Measurements from ENCODE around the gene KIAA1671. TPM values are rescaled to one million over a fixed set of nuclear protein-coding genes. Genes with fewer than 3 reads are reported as not detected.
A peak's percentile ranks its signal among the peaks of the same experiment; 100 is the strongest.

Gene KIAA1671
- total and polyA plus RNA-seq, 10 donors, result 0.72 to 11.9 (median 8.2) TPM

DNA sequence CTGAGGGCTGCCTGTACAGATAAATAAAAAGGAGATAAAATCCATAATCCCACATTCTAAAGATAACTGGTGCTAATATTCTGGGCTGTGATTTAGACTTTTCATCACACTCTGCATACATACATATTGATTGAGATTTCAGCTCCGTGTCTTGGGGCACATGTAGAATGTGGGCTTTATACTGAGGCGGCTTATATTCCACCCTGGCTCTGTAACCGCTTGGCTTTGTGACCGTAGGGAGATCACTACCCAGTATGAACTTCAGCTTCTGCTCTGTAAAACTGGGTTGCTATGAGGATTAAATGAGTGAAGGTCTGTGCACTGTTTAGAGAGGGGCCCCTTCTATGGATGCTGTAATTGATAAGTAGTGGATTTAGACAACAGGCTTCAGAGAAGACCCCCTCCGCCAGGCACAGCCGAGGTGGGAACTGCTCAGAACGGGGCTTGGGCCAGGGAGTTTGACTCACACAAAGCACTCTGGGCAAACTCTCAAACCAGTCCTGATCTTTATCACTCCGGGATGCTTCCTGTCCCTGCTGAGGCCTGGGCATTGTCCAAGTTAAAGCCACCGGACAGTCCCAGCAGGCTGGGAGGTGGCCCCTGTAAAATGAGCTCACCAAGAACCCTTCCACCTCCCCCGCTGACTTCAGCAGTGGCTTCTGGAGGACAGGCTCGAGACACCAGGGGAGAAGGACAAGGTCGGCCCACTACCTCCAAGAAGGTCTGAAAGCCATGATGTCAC, 17.2 kb downstream of the KIAA1671 start:
- intact Hi-C loops (cut with DNase I; ENCODE audit: low total_unique reads), result no loop called here
- Histone ChIP-seq H3K4me3 (no peak overlapping the region), H3K9me3 (no peaks in the 10 kb centered on the region), H3K27me3 (replicated peaks in 1 of 7) (no peaks in the 10 kb centered on the region), H3K4me1 (peaks cover 0 to 42% (median 16%) of the 10 kb centered on the region in 6 donors), H3K36me3 (no peaks in the 10 kb centered on the region), H3K27ac (peak overlapping the region in 7 of 8 donors; percentile 5 to 51 (median 39))
- DNase-seq, result no peak
- 45 to 65% (median 59%) methylated on average over 11 to 12 of the region's 12 CpGs for WGBS, 5 donors
- peak in 2 of 3 donors; percentile 39 to 50 for TF ChIP-seq POLR2AphosphoS5 (IDR thresholded peaks at IDR 0.05)
- no peak for TF ChIP-seq POLR2A (IDR thresholded peaks at IDR 0.05)

GRCh38 chr22:24972369-24972768, 19.9 kb downstream of the KIAA1671 start:
- Histone ChIP-seq H3K9me3 (no peaks in the 10 kb centered on the region), H3K36me3 (no peaks in the 10 kb centered on the region), H3K27me3 (replicated peaks in 1 of 7) (no peaks in the 10 kb centered on the region), H3K27ac (no peak overlapping the region), H3K4me3 (no peak overlapping the region), H3K4me1 (peaks cover 0 to 45% (median 13%) of the 10 kb centered on the region in 6 donors)
- intact Hi-C loops (cut with DNase I; ENCODE audit: low total_unique reads), result no loop called here
- DNase-seq, result no peak
- 78 to 95% (median 94%) methylated on average over 2 of the region's 2 CpGs for WGBS, 5 donors
- TF ChIP-seq POLR2A (IDR thresholded peaks at IDR 0.05) (no peak), POLR2AphosphoS5 (IDR thresholded peaks at IDR 0.05) (no peak)
- TF ChIP-seq, protein P1, sequence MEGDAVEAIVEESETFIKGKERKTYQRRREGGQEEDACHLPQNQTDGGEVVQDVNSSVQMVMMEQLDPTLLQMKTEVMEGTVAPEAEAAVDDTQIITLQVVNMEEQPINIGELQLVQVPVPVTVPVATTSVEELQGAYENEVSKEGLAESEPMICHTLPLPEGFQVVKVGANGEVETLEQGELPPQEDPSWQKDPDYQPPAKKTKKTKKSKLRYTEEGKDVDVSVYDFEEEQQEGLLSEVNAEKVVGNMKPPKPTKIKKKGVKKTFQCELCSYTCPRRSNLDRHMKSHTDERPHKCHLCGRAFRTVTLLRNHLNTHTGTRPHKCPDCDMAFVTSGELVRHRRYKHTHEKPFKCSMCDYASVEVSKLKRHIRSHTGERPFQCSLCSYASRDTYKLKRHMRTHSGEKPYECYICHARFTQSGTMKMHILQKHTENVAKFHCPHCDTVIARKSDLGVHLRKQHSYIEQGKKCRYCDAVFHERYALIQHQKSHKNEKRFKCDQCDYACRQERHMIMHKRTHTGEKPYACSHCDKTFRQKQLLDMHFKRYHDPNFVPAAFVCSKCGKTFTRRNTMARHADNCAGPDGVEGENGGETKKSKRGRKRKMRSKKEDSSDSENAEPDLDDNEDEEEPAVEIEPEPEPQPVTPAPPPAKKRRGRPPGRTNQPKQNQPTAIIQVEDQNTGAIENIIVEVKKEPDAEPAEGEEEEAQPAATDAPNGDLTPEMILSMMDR (IDR thresholded peaks at IDR 0.05 in 8 of 11, conservative IDR thresholded peaks at IDR 0.05 in 3 of 11), result no peak

DNA sequence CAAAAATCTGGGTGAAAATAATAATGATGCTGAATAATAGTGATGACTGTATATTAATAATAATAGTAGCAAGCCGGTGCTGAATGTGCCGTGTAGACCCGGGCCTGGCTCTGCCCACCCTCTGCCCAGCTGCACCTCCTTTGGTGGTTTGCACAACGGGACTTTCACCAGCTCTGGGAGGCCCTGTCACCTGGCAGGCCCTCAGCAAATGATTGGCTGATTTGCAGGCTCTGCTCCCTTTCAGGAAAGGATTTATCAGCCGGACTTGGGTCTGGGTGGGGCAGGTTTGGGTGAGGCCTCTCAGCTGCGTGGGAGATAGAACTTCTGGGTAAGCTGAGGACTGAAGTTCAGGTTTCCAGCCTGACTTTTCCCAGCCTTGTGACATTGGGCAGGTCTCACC, 21.4 kb downstream of the KIAA1671 start:
- TF ChIP-seq POLR2A (IDR thresholded peaks at IDR 0.05) (no peak), POLR2AphosphoS5 (IDR thresholded peaks at IDR 0.05) (no peak)
- TF ChIP-seq, protein P1 (IDR thresholded peaks at IDR 0.05 in 8 of 11, conservative IDR thresholded peaks at IDR 0.05 in 3 of 11), result no peak
- no peak for DNase-seq
- WGBS, 5 donors, result 77 to 88% (median 85%) methylated on average over 4 to 6 of the region's 6 CpGs

GRCh38 chr22:24975125-24975640, 22.7 kb downstream of the KIAA1671 start:
- TF ChIP-seq POLR2A (IDR thresholded peaks at IDR 0.05) (no peak), POLR2AphosphoS5 (IDR thresholded peaks at IDR 0.05) (no peak)
- TF ChIP-seq, protein P1 (IDR thresholded peaks at IDR 0.05 in 8 of 11, conservative IDR thresholded peaks at IDR 0.05 in 3 of 11), result no peak
- intact Hi-C loops (cut with DNase I; ENCODE audit: low total_unique reads), result no loop called here
- Histone ChIP-seq H3K27ac (no peak overlapping the region), H3K36me3 (no peaks in the 10 kb centered on the region), H3K4me3 (no peak overlapping the region), H3K9me3 (no peaks in the 10 kb centered on the region), H3K4me1 (peaks cover 0 to 36% (median 10%) of the 10 kb centered on the region in 6 donors), H3K27me3 (replicated peaks in 1 of 7) (no peaks in the 10 kb centered on the region)
- DNase-seq, result no peak
- 77 to 83% (median 82%) methylated on average over 5 of the region's 5 CpGs for WGBS, 5 donors

More for the DNA sequence above, 21.4 kb downstream of the KIAA1671 start:
- Histone ChIP-seq H3K4me3 (no peak overlapping the region), H3K27me3 (replicated peaks in 1 of 7) (no peaks in the 10 kb centered on the region), H3K9me3 (no peaks in the 10 kb centered on the region), H3K4me1 (peaks cover 0 to 47% (median 16%) of the 10 kb centered on the region in 6 donors), H3K27ac (no peak overlapping the region), H3K36me3 (no peaks in the 10 kb centered on the region)
- intact Hi-C loops (cut with DNase I; ENCODE audit: low total_unique reads), result no loop called here

Data from spleen (tissue), 11 donors.